Fibroblast of lung (primary cell): ENCODE measurements around the gene RHBDD3. TPM values are rescaled to one million over a fixed set of nuclear protein-coding genes. Genes with fewer than 3 reads are reported as not detected.

ENCODE experiments used
- DNase-seq, 2 donors: peaks; one replicate each; pipeline versions ENCODE4 v3.0.0 to v3.0.0-alpha.2; 2010; ENCODE audit warnings: low read depth in 2 of 2
- H2AFZ ChIP-seq: 2 replicates; pipeline ENCODE4 v1.5.1; 2012; ENCODE audit warnings: low read length, control low read depth, inconsistent platforms
- H3K27ac ChIP-seq: 2 replicates; pipeline ENCODE4 v1.5.1; 2011; ENCODE audit warnings: low read length, control low read depth; ENCODE audit not compliant: insufficient read depth
- H3K27me3 ChIP-seq: 2 replicates; pipeline ENCODE4 v1.5.1; 2011; ENCODE audit warnings: mild to moderate bottlenecking, low read length; ENCODE audit not compliant: control insufficient read depth, insufficient read depth
- H3K36me3 ChIP-seq: 2 replicates; pipeline ENCODE4 v1.5.1; 2011; ENCODE audit warnings: low read length; ENCODE audit not compliant: control insufficient read depth, insufficient read depth
- H3K4me1 ChIP-seq: 2 replicates; pipeline ENCODE4 v1.5.1; 2011; ENCODE audit warnings: low read length; ENCODE audit not compliant: control insufficient read depth, insufficient read depth; ENCODE audit errors: extremely low read depth
- H3K4me2 ChIP-seq: 2 replicates; pipeline ENCODE4 v1.5.1; 2011; ENCODE audit warnings: low read length, control low read depth; ENCODE audit not compliant: insufficient read depth; ENCODE audit errors: extremely low read depth
- H3K4me3 ChIP-seq, 4 experiments: fragments of 200-600 bp in 1 of 4; sonication (generic) in 1 of 4; replicated peaks in 1 of 4; 2 replicates each; pipeline ENCODE4 v1.5.1; 2011 to 2016; ENCODE audit warnings: low read length in 4 of 4, low read depth in 3 of 4, mild to moderate bottlenecking in 3 of 4, control low read depth in 2 of 4, inconsistent platforms in 1 of 4, mixed read lengths in 1 of 4; ENCODE audit not compliant: insufficient read depth in 1 of 4; ENCODE audit errors: control extremely low read depth in 1 of 4
- H3K79me2 ChIP-seq: 2 replicates; pipeline ENCODE4 v1.5.1; 2012; ENCODE audit warnings: mild to moderate bottlenecking, low read length, inconsistent platforms; ENCODE audit not compliant: control insufficient read depth, insufficient read depth
- H3K9ac ChIP-seq: 2 replicates; pipeline ENCODE4 v1.5.1; 2011; ENCODE audit warnings: mild to moderate bottlenecking, low read length, control low read depth; ENCODE audit not compliant: insufficient read depth
- H3K9me3 ChIP-seq: 2 replicates; pipeline ENCODE4 v1.5.1; 2012; ENCODE audit warnings: low read depth, low read length; ENCODE audit not compliant: control insufficient read depth, insufficient read depth
- H4K20me1 ChIP-seq: 2 replicates; pipeline ENCODE4 v1.5.1; 2011; ENCODE audit warnings: low read length; ENCODE audit not compliant: control insufficient read depth, insufficient read depth; ENCODE audit errors: extremely low read depth
- EZH2 ChIP-seq: IDR thresholded peaks from 2 replicates; pipeline ENCODE4 v1.5.1; 2012; ENCODE audit warnings: low read length, control low read depth, mild to moderate bottlenecking; ENCODE audit errors: missing control alignments
- polyA plus RNA-seq, 2 donors: library from polyadenylated mRNA; depleted of rRNA in 1 of 2; stranded (reverse) in 1 of 2; unstranded in 1 of 2; fragments of >200 nt; gene quantifications; 2 replicates each; pipeline ENCODE4 v1.2.1, GENCODE V29; 2011 to 2012; ENCODE audit warnings: missing spikeins in 1 of 2
- total RNA-seq: library from RNA; depleted of rRNA; stranded (reverse); fragments of >200 nt; gene quantifications from 2 replicates; pipeline ENCODE4 v1.2.1, GENCODE V29; 2014
- TF ChIP-seq, protein P1 (sequence below), 2 donors: IDR thresholded peaks in 1 of 2; conservative IDR thresholded peaks in 1 of 2; 1 replicate in 1 of 2; 2 replicates in 1 of 2; pipeline ENCODE4 v1.5.1; 2011 to 2012; ENCODE audit warnings: low read length in 2 of 2, control low read depth in 1 of 2, inconsistent platforms in 1 of 2, low read depth in 1 of 2, mild to moderate bottlenecking in 1 of 2

Gene RHBDD3
- total and polyA plus RNA-seq, 2 donors (not counting 1 experiment from before 2014, with no cell fraction given) = 7.2 to 20.6 TPM

DNA sequence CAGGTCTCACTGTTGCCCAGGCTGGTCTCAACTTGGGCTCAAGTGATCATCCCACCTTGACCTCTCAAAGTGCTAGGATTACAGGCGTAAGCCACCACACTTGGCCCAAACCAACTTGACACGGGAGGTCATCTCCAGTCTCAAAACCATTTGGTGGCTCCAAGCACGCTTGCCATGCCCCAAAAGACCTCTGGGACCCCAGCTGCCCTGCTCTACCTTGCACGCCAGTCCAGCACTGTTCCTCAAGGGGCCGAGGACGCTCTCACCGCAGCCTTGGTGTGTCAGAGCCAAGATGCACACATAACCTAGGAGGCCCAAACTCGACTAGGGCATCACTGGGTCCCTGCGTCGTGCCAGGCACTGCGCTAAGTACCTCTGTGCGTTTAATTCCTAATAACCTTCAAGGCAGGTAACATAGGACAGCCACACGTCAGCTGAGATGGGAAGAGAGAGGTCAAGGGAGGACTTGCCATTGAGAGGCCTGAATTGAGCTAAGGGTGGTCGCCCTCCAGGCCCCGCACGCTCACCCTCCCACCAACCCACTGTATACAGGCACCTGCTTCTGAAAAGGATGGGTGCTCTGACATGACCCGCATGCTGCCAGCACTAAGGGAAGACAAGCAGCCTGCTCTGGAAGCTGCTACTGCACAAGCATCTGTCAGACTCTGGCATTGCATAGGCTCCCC, 34.1 kb upstream of the RHBDD3 start:
- no peak for DNase-seq
- Histone ChIP-seq H3K9me3 (no peaks in the 10 kb centered on the region), H3K4me2 (no peak overlapping the region), H3K27ac (no peak overlapping the region), H3K4me3 (no peak overlapping the region), H3K36me3 (peaks cover 15% of the 10 kb centered on the region), H3K4me1 (no peaks in the 10 kb centered on the region), H3K27me3 (no peaks in the 10 kb centered on the region), H3K9ac (no peak overlapping the region), H4K20me1 (no peaks in the 10 kb centered on the region), H3K79me2 (no peaks in the 10 kb centered on the region), H2AFZ (no peak overlapping the region)
- TF ChIP-seq, protein P1, sequence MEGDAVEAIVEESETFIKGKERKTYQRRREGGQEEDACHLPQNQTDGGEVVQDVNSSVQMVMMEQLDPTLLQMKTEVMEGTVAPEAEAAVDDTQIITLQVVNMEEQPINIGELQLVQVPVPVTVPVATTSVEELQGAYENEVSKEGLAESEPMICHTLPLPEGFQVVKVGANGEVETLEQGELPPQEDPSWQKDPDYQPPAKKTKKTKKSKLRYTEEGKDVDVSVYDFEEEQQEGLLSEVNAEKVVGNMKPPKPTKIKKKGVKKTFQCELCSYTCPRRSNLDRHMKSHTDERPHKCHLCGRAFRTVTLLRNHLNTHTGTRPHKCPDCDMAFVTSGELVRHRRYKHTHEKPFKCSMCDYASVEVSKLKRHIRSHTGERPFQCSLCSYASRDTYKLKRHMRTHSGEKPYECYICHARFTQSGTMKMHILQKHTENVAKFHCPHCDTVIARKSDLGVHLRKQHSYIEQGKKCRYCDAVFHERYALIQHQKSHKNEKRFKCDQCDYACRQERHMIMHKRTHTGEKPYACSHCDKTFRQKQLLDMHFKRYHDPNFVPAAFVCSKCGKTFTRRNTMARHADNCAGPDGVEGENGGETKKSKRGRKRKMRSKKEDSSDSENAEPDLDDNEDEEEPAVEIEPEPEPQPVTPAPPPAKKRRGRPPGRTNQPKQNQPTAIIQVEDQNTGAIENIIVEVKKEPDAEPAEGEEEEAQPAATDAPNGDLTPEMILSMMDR (conservative IDR thresholded peaks at IDR 0.05 in 1 of 2, IDR thresholded peaks at IDR 0.05 in 1 of 2; ENCODE audit: low read depth in 1 of 2, low read length in 2 of 2) = no peak
- no peak for TF ChIP-seq EZH2

DNA sequence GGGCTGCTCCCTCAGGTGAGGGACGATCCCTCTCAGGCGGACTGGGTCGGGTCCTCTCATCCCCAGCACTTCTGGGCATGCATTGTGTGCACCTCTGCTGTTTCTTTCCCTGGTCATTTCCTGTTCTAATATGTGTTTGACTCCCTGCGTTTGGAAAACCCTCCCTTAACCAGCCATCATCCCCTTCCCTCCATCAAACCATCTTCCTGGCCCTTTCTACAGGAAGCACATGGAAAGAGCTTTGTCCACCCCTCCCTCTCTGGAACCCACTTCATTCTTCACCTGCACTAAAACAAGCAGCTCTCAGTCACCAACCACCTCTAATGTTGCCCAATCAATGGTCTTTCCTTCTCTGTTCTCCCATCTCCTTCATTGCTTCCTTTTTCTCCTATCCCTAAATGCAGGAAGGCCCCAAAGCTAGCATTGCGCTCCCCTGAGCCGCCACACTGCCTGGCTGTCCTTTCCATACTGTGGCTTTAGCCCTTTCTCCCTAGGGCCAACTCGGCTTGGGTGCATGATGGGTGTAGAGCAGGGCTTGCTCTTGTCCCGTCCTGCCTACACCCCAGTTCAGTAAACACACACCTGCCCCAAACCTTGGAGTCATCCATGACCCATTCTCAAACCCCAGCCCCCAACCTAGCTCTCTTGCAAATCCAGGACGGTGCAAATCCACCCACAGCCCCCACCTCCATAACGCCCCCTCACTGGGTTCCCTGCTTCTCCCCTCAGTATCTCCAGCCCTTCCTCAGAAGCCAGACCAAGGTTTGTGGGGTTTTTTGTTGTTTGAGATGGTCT, 33.2 kb upstream of the RHBDD3 start:
- Histone ChIP-seq H3K4me2 (no peak overlapping the region), H3K4me1 (no peaks in the 10 kb centered on the region), H3K9ac (no peak overlapping the region), H3K9me3 (no peaks in the 10 kb centered on the region), H3K27me3 (no peaks in the 10 kb centered on the region), H4K20me1 (no peaks in the 10 kb centered on the region), H3K4me3 (no peak overlapping the region), H2AFZ (no peak overlapping the region), H3K36me3 (peaks cover 18% of the 10 kb centered on the region), H3K27ac (no peak overlapping the region), H3K79me2 (no peaks in the 10 kb centered on the region)
- DNase-seq = no peak
- TF ChIP-seq EZH2 = no peak
- TF ChIP-seq, protein P1 (conservative IDR thresholded peaks at IDR 0.05 in 1 of 2, IDR thresholded peaks at IDR 0.05 in 1 of 2; ENCODE audit: low read depth in 1 of 2, low read length in 2 of 2) = no peak

DNA sequence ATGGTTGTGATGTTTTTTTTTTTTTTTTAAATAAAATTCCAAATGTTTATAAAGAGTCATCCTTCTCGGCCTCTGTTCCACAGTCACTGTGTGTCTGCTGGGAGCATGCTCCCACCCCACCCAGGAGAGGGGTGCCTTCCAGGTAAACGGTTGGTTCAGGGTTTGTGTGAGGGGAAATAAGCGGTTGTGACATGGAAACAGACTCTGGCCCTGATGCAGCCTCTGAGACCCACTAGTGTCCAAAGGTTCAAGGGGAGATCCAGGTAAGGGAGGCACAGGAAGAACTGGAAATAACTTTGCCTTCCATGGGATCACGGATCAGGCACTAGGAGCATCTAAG, 32.7 kb upstream of the RHBDD3 start:
- Histone ChIP-seq H3K79me2 (no peaks in the 10 kb centered on the region), H3K4me3 (no peak overlapping the region), H4K20me1 (no peaks in the 10 kb centered on the region), H3K27ac (no peak overlapping the region), H2AFZ (no peak overlapping the region), H3K4me1 (no peaks in the 10 kb centered on the region), H3K4me2 (no peak overlapping the region), H3K9me3 (no peaks in the 10 kb centered on the region), H3K36me3 (peaks cover 18% of the 10 kb centered on the region), H3K9ac (no peak overlapping the region), H3K27me3 (no peaks in the 10 kb centered on the region)
- no peak for DNase-seq
- no peak for TF ChIP-seq EZH2
- TF ChIP-seq, protein P1 (conservative IDR thresholded peaks at IDR 0.05 in 1 of 2, IDR thresholded peaks at IDR 0.05 in 1 of 2; ENCODE audit: low read depth in 1 of 2, low read length in 2 of 2) = no peak
